Activated CD4-positive, alpha-beta T cell treated with anti-CD3 and anti-CD28 coated beads, Interleukin-2, Interleukin-6, amounts not matched to agents 100 ng/mL and 50 ng/mL, durations not matched to agents 16 hours and 8 hours (primary cell): ENCODE results near the gene BZW1.
A peak's percentile ranks its signal among the peaks of the same experiment; 100 is the strongest.
"Not testable (repeated sequence)": the region's sequence is repeated elsewhere in the genome, so short reads cannot be mapped to it uniquely, and the experiment has no call there.

Experiments
- DNase-seq: peaks from one replicate; pipeline ENCODE4 v3.0.0-alpha.2; 2020

BZW1 gene

DNA sequence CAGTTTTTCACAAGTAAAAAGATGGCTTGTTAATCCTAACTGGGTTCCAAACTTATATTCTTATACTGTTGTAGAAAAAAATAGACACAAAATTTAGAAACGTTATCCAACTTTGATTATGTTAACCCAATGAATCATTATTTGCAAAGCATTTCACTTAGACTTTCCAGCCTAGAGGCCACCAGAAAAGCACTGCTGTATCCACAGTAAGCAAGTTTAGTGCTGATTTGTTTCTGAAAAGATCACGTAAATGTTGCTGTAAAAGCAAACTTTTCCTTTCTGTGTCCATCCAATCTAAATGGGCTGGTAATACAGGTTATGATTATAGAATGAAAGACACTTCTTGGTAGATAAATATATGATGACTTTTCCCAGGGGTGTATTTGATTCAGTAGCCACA is 17.6 kb upstream of the BZW1 start:
- DNase-seq = no peak

DNA sequence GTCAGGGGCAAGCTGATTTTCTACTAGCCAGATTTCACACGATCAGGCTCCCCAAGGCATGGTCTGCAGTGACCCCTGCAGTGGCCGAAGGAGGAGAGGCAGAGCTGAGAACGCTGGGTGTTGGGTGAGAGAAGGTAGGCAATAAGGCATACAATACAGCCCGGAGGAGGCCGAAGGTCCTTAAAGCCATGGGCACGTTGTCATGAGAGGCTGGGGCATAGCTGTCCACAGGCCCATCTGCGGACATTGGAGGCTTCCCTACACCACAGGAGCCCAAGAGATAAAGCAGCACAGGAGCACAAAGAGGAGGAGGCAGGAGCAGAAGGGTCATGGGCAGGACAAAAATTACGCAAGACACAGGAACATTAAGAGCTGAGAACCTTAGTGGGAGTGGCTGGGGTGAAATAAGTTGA is 16.7 kb upstream of the BZW1 start:
- no peak for DNase-seq

GRCh38 chr2:200796561-200796960 is 15.1 kb upstream of the BZW1 start:
- no peak for DNase-seq

GRCh38 chr2:200797242-200797770 is 14.4 kb upstream of the BZW1 start:
- DNase-seq = no peak

GRCh38 chr2:200798514-200798913 is 13.2 kb upstream of the BZW1 start:
- peak; percentile 67 for DNase-seq

DNA sequence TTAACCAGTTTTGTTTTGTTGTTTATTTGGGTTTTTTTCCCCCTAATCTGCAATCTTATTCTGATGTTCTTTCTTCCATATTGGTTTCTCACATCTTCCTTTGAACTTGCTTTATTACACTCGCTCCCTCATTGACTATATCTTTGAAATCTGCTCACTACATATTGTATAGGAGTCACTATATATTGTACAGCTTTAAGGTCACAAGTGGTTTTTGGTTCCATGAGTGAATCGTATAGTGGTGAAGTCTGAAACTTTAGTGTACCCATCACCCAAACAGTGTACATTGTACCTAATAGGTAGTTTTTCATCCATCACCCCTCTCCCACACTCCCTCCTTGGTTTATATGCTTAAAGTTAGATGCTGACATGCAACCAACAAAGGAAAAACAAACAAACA is 11.3 kb upstream of the BZW1 start:
- no peak for DNase-seq

DNA sequence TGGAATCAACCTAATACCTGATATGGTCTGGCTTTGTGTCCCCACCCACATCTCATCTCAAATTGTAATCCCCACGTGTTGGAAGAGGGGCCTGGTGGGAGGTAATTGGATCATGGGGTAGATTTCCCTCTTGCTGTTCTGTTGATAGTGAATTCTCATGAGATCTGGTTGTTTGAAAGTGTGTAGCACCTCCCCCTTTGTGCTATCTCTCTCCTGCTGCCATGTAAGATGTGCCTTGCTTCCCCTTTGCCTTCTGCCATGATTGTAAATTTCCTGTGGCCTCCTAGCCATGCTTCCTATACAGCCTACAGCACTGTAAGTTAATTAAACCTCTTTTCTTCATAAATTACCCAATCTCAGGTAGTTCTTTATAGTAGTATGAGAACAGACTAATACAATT is 10.3 kb upstream of the BZW1 start:
- not testable (repeated sequence) for DNase-seq

GRCh38 chr2:200809506-200810251 is 2.0 kb upstream of the BZW1 start:
- no peak for DNase-seq

GRCh38 chr2:200810252-200810997 is 1.3 kb upstream of the BZW1 start:
- no peak for DNase-seq

DNA sequence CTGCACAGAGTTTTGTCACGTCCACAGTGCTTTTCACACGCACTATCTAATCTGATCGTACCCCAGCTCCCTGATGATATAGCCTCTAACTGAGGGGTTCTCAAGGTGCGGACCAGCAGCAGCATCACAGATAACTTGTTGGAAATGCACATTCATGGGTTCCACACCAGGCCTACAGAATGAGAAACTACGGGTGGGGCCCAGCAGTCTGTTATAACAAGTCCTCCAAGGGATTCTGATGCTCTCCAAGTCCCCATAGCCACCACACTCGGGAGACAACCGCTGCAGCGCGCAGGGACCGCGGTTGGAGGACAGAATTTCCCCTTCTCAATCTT is 745 bp upstream of the BZW1 start:
- no peak for DNase-seq

GRCh38 chr2:200812122-200813022 is 662 bp downstream of the BZW1 start:
- peak; percentile 72 for DNase-seq

- peak; percentile 52 for DNase-seq
Measured at GRCh38 chr2:200814276-200814815, 2.6 kb downstream of the BZW1 start.

DNA sequence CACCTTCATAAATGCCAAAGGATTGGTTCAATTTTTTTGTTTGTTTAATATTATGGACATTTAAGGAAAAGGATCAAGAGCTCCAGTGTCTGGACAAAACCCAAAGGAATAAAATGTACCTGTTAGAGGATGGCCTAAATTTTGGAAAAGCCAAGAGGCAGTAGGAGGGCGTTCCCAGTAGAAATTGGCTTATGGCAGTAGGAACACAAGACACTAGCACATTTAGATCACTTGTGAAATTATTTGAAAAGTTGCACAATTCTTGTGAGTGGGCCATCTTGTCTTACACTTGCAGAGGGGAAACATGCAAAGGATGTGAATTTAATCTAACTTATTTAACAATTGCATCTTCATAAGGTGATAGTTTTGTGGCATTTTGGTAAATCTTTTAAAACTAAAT is 3.2 kb downstream of the BZW1 start:
- no peak for DNase-seq

DNA sequence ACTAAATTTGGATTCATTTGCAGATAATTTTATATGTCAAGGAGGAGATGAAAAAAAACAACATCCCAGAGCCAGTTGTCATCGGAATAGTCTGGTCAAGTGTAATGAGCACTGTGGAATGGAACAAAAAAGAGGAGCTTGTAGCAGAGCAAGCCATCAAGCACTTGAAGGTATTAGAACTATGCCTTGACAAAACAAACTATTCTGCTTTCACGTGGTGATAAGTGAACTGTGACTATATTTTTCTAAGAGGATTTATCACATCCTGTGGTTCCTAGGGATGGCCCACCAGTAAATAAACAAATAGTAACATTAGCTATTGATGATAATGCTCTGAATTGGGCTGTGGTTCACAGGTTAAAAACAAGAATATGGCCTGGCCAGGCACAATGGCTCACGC is 7.0 kb downstream of the BZW1 start:
- not testable (repeated sequence) for DNase-seq

DNA sequence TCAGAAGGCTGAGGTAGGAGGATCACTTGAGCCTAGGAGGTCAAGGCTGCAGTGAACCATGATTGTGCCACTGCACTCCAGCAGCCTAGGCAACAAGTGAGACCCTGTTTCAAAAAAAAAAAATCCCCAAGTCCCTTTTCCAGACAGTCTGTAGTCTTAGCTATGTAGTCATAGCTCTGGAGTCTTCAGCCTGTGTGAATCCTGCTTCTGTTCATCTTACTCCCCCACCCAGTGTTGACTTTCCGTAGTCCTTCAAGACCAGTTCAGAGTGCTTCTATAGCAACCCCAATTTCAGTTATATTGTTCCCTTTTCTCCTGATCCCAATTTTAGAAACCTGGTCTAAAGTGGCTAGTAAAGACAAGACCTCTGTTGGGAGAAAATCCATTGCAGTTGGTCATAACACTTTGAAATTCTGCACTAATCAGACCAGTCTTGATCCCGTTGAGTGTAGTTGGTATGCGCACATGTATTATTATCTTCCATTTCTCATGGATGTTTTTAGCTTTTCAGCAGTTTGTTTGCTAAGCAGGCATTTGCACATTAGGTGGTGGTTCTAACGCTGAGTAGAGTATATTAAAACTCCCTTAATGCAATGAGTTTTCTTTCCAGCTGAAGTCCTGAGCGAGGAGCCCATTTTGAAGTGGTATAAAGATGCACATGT is 9.0 kb downstream of the BZW1 start:
- no peak for DNase-seq

GRCh38 chr2:200821686-200822245 is 10.1 kb downstream of the BZW1 start:
- no peak for DNase-seq

GRCh38 chr2:200828104-200828503 is 16.4 kb downstream of the BZW1 start:
- no peak for DNase-seq

DNA sequence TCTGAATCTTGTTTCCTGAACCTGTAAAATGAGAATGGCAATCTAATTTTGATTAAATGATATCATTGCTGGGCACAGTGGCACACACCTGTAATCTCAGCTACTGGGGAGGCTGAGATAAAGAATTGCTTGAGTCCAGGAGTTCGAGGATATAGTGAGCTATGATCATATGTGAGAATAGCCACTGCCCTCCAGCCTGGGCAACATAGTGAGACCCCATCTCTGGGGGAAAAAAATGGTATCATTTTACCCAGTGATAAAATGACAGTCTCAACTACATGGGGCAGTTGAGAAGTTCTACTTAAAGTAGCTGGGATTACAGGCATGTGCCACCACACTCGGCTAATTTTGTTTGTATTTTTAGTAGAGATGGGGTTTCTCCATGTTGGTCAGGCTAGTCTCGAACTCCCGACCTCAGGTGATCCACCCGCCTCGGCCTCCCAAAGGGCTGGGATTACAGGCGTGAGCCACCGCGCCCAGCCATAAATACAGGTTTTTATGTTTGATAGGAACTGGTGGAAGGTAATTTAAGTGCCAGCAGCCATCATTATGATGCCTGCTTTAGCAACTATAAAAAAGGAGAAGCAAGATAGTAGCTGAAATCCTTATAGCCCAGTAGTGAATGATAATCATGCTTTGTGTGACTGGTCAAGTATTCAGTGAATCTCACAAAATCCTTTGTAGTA is 17.0 kb downstream of the BZW1 start:
- no peak for DNase-seq

- no peak for DNase-seq
Measured at GRCh38 chr2:200829258-200829655, 17.5 kb downstream of the BZW1 start.

DNA sequence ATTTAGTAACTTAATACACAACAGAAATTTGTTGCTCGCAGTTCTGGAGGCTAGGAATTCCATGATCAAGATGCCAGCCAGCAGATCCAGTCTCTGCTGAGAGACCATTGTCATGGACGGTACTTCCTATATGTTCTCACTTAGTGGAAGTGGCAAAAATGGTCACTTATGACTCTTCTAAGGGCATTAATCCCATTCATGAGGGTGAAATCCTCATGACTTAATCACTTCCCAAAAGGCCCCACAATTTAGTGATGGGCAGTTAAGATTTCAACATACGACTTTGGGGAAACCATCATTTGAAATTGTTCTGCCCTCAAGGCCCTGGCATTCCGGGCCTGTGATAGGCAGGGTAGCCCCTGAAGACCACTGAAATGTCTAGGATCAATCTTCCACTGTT is 23.0 kb downstream of the BZW1 start:
- no peak for DNase-seq

- no peak for DNase-seq
Measured at GRCh38 chr2:200839513-200839912, 27.8 kb downstream of the BZW1 start.
